Fibroblast of the aortic adventitia (primary cell): ENCODE measurements around the gene DGKH. TPM values are rescaled to one million over a fixed set of nuclear protein-coding genes. Genes with fewer than 3 reads are reported as not detected.

Source experiments
- DNase-seq: peaks from one replicate; pipeline ENCODE4 v3.0.0-alpha.2; 2010; ENCODE audit warnings: low read depth
- H3K4me3 ChIP-seq: 2 replicates; pipeline ENCODE4 v1.5.1; 2011; ENCODE audit warnings: low read depth, mild to moderate bottlenecking, control low read depth, low read length, moderate library complexity
- CTCF ChIP-seq: IDR thresholded peaks from 2 replicates; pipeline ENCODE4 v1.5.1; 2011; ENCODE audit warnings: mild to moderate bottlenecking, low read length, control low read depth, inconsistent platforms; ENCODE audit not compliant: insufficient read depth
- total RNA-seq: library from RNA; depleted of rRNA; stranded (reverse); fragments of >200 nt; gene quantifications from 2 replicates; pipeline ENCODE4 v1.2.3, GENCODE V29; 2012; ENCODE audit warnings: low replicate concordance

The DGKH gene
- total RNA-seq, 1 donor, result 17.1 TPM

DNA sequence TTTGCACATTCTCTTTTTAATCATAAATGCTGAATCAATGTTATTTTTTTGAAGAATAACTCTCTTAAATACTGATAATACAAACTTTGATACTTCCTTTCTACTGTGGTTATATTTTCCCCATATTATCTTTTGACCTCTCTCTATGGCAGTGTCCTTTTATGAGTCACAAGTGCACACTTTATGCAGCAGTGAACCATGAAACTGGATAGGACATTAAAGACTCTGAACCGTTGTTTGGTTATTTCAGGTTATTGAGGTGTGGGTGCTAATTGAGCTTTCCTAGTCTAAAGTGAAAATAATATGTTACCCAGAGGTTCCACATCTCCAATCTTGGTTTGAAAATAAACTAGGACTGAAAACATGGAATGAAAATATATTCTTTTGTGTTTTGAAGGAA, 71.4 kb downstream of the DGKH start:
- DNase-seq, result no peak
- TF ChIP-seq CTCF, result no peak

DNA sequence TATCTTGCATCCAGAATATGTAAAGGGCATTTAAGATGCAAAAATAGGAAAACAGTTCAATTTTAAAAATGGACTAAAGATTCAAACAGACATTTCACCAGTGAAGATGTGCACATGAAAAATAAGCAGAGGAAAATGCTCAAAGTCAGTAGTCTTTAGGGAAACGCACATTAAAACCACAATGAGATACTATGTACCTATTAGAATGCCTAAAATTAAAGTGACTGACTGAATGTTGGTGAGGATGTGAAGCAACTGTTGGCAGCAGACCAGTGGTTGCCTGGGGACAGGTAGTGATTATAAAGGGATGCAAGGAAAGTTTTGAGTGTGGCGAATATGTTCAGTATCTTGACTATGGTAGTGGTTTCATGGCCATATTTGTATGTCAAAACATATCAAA, 75.2 kb downstream of the DGKH start:
- DNase-seq, result no peak
- H3K4me3 ChIP-seq, result no peak overlapping the region
- TF ChIP-seq CTCF, result no peak

More for the DNA sequence above, 71.4 kb downstream of the DGKH start:
- H3K4me3 ChIP-seq, result no peak overlapping the region

GRCh38 chr13:42125046-42125445, 76.6 kb downstream of the DGKH start:
- no peak for TF ChIP-seq CTCF
- H3K4me3 ChIP-seq, result no peak overlapping the region
- no peak for DNase-seq

DNA sequence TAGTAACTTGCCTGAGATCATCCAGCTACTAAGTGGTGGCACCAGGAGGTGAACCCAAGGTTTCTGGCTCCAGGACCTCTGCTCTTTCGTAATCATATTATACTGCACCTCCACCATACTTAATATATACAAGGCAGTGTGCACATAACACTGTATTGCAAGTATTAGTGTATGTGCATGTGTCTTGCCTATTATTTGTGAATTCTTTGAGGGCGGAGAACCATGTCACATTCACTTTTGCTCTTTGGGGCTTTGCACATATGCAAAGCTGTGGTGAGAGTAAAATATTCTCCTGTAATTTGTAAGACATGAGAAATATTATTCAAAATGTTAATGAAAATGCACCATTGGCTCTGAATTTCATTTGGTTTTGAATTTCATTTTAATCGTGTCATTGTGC, 78.6 kb downstream of the DGKH start:
- H3K4me3 ChIP-seq, result no peak overlapping the region
- no peak for TF ChIP-seq CTCF
- no peak for DNase-seq

GRCh38 chr13:42129033-42129432, 80.6 kb downstream of the DGKH start:
- DNase-seq, result no peak

GRCh38 chr13:42136518-42136917, 88.1 kb downstream of the DGKH start:
- no peak for TF ChIP-seq CTCF
- DNase-seq, result no peak
- H3K4me3 ChIP-seq, result no peak overlapping the region

More at GRCh38 chr13:42129033-42129432, 80.6 kb downstream of the DGKH start:
- H3K4me3 ChIP-seq, result no peak overlapping the region
- TF ChIP-seq CTCF, result no peak

DNA sequence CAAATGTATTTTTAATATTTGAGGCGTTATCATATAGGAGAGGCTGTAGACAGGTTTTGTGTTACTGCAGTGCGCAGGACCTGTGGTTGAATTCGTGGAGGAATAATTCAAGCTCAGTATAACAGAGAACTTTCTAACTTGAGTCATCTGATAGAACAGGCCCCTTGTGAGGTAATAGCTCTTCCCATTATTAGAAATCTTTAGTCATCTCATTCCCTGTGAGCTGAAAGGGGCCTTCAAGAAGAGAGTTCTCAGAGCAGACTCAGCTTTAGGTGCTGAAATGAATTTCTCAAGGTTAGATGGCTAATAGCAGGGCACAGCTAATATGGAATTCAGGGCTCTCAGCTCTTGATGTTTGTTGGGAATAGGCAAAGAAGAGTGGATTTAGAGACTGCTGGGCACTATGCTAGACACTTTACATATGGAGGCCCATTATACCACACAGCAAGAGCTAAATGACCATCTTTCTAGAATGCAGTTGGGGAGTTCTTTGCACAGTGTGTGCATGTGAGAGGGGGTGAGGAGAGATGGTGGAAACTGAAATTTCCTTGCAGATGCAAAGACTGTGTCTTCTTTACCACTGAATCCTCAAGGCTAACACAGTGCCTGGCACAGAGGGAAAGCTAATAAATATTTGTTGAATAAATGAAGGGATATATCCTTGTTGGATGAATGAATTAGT, 89.5 kb downstream of the DGKH start:
- peak; percentile 42 for DNase-seq
- TF ChIP-seq CTCF, result no peak

More for the DNA sequence above, 89.5 kb downstream of the DGKH start:
- no peak overlapping the region for H3K4me3 ChIP-seq
